AG09319 (cell line): ENCODE results near the gene ZCCHC14.
"Not testable (repeated sequence)": the region's sequence is repeated elsewhere in the genome, so short reads cannot be mapped to it uniquely, and the experiment has no call there.

ENCODE experiments used
- DNase-seq: peaks from one replicate; pipeline ENCODE4 v3.0.0-alpha.2; 2010; ENCODE audit warnings: low read depth; ENCODE audit errors: extremely low read depth
- TF ChIP-seq, protein P1 (sequence below): IDR thresholded peaks from 2 replicates; pipeline ENCODE4 v1.5.1; 2011; ENCODE audit warnings: low read depth, mild to moderate bottlenecking, inconsistent platforms, low read length, moderate library complexity

ZCCHC14 gene

DNA sequence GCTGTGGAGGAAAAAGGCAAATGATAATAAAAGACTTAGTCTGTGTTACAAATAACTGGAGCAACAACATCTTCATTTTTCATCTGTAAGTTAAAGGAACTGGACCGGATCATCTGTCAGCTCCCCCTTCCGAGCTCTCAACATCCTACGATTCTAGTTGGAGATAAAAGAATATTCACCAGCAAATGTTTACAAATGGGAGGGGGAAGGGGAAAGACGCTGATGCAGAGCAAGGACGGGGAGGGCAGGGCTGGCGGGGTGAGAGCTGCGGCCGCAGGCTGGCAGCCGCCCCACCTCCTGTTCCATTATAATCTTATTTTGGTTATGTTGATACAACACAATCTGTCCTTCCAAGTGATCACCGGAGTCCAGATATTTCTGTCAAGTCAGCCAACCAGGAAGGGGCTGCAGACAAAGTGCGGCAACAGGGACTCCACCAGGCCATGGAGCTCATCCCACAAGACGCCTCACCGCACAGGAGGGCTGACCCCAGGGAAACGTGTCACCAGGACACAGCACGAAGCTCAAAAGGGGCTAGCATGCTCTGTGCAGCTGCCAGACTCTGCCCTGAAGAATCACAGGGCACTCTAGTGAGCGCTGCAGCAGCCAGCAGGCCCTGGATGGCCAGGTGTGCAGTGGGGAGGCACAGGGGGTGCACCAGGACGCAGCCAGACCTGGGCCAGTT, 128.9 kb downstream of the ZCCHC14 start:
- TF ChIP-seq, protein P1, sequence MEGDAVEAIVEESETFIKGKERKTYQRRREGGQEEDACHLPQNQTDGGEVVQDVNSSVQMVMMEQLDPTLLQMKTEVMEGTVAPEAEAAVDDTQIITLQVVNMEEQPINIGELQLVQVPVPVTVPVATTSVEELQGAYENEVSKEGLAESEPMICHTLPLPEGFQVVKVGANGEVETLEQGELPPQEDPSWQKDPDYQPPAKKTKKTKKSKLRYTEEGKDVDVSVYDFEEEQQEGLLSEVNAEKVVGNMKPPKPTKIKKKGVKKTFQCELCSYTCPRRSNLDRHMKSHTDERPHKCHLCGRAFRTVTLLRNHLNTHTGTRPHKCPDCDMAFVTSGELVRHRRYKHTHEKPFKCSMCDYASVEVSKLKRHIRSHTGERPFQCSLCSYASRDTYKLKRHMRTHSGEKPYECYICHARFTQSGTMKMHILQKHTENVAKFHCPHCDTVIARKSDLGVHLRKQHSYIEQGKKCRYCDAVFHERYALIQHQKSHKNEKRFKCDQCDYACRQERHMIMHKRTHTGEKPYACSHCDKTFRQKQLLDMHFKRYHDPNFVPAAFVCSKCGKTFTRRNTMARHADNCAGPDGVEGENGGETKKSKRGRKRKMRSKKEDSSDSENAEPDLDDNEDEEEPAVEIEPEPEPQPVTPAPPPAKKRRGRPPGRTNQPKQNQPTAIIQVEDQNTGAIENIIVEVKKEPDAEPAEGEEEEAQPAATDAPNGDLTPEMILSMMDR: no peak
- DNase-seq: no peak

DNA sequence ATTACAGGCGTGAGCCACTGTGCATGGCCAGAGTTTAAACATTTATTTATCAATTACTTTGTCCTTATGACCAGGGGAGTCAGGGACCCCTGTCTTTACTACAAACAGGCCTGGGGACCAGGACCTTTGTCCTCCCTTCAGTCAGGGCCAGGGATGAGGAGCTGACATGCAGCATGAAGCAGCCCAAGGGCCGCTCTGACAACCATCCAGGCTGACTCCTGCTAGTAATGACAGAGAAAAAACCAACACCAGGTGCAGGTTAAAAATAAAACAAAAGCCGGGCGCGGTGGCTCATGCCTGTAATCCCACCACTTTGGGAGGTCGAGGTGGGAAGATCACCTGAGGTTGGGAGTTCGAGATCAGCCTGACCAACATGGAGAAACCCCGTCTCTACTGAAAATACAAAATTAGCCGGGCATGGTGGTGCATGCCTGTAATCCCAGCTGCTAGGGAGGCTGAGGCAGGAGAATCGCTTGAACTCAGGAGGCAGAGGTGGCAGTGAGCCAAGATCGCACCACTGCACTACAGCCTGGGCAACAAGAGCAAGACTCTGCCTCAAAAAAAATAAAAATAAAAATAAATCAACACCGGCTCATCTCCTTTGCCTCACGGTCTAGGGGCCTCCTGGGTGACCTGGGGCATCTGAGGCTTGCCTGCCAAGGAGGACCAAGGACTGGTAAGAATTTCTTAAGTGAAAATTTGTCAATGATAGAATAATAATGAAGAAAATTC, 129.8 kb downstream of the ZCCHC14 start:
- DNase-seq: not testable (repeated sequence)

DNA sequence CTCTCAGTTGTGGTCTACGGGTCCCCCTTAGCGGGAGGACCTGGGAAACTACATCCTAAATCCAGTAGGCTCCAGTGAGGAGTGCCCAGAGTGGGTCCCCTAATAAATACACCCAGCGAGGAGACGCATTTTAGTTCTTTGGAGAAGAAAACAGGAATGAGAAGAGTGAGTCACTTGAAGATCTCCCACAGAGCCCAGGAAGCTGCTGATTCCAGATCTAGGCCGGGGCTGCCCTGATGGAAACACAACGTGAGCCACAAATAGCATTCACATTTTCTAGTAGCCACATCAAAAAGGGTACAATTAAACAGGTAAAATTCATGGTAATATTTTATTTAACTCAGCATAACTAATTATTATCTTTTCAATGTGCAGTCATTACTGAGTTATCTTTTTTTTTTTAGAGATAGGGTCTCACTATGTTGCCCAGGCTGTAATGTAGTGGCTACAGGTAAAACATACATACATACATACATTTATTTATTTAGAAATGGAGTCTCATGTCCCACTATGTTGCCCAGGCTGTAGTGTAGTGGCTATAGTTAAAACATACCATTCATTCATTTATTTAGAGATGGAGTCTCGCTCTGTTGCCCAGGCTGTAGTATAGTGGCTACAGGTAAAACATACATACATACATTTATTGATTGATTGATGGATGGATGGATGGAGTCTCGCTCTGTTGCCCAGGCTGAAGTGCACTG, 130.8 kb downstream of the ZCCHC14 start:
- TF ChIP-seq, protein P1: no peak
- no peak for DNase-seq

DNA sequence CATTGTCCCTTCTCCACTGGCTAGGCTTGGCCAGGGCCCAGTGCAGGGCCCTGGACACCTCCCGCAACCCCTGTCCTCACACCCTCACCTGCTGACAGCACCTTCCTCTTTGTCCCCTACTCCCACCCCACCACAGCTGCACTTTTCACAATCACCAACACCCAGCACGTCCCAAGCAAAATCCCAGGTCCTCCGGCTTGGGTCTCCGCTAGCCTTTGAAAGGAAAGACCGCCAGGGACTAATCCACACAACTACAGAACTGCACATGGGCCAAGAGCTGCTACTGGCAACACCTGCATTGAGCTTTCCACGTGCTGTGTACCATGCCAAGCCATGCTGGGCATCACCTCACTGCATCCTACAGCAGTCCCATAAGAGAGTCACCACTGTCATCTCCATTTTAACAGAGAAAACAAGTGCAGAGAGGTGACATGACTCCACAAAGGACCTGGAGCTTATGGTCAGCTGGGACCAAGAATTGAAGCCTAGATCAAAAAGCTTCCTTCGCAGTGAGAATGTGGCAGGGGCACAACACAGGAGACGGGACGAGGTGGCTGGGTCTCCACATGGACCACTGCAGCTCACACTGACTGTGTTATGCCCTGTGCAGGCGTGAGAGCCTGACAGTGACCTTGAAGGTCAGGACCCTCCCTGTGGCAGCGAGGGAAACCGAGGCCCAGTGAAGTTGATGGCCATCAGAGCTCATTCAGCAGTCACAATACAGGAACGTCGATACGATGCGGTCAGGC, 131.8 kb downstream of the ZCCHC14 start:
- DNase-seq: no peak
- TF ChIP-seq, protein P1: no peak

DNA sequence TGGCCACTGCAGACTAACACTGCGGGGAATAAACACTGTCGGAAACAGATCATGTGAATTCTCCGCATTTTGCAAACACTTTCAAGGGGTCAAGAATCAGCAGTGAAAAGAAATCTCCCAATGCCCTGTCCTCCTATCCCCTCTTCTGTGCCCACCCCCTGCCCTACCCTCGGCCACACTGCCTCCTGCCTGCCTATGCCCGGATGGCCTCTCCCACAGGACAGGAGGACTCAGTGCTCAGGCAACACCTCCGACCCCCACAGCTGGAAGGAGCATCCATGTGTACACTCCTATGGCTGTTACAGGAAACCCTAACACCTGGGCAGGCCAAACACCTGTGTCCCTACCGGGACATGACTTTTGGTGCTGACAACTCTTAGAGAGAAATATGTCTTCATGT, 133.7 kb downstream of the ZCCHC14 start:
- DNase-seq: no peak
- TF ChIP-seq, protein P1: no peak

DNA sequence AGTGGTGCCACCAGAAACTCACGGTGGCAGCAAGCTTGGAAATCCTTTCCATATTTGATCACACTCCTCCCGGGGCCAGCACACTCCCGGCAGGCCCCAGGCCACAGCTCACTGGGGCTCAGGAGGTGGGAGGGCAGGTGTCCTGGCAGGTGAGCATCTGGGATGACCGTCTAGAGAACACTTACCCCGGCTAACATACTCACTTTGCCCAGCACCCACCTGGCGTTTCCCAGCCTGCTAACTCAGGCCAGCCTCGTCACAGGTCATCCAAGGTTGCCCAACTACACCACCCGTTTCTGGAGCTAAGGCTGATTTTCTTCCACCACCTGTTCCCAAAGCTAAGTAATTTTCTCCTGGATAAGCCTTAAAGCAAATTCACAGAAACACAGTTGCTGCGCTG, 134.1 kb downstream of the ZCCHC14 start:
- TF ChIP-seq, protein P1: no peak
- DNase-seq: no peak

DNA sequence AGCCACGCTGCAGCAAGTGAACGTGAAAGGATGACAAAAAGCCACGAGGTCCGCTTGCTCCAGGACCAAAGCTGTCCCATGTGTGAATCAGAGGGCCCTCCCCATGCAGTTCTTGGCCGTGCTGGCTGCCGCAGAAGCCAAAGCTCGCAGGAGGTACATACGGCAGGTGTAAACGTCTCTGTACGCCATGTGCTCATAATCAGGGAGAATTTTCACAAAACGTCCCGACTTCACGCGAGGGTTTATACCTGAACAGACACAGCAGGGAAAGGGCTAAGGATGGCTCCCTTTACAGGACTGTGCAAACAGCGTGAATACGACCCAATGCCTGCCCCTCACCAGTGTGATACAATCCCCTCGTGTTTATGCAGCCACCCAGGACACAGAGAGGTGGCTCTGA, 134.6 kb downstream of the ZCCHC14 start:
- DNase-seq: no peak
- TF ChIP-seq, protein P1: no peak
